GM18858 (cell line): ENCODE results near the gene CALB2.

Source experiments
- ATAC-seq: cut with Tn5 transposase; IDR thresholded peaks from one replicate; pipeline ENCODE4 v1.9.1; 2021; ENCODE audit not compliant: unreplicated experiment

CALB2 gene

DNA sequence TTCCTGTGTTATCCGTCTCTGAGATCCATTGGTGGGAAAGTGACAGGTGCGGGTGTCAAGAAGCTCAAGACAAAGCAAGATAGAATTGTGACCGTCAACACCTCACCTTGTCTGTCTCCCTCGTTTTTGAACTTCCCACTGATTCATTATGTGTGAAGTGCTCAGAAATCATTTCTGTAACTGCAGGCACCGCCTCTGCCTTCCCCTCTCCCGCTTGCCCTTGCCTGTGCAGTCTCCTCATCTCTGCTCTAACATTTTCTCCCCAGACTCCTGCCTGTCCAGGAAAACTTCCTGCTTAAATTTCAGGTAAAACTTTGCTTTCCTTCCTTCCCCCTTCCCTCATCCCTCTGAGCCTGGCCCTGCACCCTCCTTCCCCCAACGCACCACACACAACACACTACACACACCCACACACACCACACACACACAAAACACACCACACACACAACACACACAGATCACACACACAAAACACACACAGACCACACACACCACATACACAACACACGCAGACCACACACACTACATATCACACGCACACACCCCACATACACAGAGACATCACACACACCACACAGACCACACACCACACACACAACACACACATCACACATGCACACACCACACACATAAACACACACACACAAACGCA, 25.7 kb downstream of the CALB2 start:
- no peak for ATAC-seq

DNA sequence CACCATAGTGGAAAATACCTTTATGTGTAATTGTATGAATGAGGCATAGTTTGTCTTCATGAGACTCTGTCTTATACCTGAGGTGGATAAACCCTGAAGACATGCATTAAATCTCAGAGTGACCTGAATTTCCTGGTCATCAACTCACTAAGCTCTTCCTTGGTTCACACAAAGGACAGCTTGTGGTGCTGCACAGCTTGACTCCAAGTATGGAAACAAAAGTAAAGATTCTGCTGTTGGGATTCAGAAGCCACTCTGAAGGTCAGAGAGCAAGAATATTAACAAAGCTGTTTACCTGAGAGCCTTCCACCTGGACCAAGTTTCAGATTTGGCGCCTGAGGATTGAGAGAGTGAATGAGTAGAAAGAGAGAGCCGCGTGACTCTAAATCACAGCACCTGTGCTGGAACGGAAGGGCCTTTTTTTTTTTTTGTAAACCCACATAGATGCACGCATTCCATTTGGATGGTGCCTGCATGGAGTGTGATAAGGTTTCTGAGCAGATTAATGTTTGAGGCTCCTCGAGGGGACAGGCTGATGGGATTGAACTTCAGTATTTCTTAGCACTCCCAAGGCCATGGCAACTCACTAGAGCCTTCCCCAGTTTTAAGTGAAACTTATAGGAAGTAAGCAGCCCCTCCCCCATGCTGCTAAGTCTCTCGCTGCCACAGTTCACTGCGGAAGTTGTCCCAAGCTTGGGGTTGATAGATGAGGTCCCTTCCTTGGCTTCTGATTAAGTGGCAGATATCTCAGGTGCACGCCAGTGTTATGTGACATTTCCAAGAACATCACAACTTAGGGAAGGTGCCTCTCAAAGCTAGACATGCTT, 28.7 kb downstream of the CALB2 start:
- ATAC-seq = no peak

DNA sequence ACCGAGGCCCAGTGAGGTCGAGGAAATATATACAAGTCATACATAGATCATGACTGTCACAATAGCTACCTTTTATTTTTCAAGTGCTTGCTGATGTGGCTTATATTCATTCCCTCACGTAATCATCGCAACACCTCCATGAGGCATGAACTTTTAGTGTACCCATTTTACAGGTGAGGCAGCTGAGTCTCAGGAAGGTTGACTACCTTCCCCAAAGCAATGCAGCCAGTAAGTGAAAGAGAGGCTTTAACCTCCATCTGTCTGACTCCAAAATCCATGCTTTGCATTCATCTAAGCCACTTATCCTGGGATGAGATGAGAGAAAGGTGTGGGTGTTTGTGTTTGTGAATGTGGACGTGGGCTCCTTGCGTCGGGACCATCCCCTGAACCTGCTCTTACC, 30.8 kb downstream of the CALB2 start:
- ATAC-seq = no peak

DNA sequence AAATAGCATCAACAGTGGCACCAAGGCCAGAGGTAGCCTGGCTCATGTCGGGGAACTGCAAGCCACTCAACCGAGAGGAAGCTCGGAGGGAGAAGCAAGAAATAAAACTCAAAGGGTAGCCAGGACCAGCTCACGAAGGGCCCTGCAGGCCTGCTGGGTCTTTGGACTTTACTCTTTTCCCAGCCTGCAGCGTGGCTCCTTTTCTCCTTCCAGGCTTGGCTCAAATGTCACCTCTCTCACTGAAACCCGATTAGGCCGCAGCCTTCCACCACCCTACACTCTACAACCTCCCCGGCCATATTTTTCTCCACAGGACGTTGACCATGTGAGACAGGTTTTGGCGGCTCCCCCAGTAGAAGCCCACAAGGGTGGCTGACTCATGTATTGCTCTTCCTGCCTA, 38.1 kb downstream of the CALB2 start:
- no peak for ATAC-seq

DNA sequence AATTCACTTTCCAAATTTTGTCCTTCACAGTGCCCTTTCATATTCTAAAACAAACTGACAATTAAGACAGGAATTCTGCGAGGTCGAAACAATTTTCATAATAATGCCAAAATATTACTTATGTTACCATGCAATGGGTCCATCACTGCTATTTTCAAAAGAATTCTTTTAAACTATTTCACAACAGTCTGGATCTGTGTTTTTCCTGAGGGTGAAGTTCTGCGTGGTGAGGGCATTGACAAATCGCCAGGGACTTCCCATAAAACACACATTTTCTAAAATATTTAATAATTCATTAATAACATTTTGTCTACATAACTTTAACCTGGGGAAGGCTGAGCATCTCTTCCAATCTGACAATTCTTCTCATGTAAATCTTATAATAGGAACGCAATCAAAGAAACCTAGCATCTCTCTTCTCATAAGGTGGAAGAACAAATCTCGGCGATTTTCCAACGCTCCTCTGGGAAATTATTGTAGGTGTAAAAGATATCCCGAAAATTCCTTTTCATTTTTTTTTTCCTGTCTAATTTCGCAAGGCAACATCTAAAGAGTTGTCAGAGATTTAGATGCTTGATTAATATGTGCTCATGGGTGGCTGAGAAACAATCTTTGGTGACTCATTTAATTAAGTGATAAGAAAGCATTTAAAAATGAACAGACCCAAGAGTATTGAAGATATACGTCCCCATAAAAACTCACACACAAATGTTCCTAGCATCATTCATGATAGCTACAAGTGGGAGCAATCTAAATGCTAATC, 41.5 kb downstream of the CALB2 start:
- ATAC-seq = no peak

DNA sequence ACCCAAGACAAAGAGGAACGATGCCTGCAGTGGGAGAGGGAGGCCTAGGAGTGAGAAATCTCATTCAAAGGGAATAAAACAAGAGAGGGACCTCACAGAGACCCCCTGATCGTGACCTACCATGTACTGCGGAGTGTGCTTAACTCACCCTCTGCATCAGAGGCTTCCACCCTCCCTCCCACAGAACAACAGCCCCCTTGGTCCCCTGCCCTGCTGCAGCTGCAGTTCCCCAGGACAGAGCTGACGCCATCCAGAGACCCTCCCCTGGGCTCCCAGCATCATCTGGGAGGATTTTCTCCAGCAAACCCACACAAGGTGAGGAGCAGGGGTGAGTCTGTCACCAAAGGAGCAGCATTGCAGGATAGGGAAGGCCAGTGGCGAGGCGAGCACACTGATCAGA, 43.5 kb downstream of the CALB2 start:
- ATAC-seq = no peak

DNA sequence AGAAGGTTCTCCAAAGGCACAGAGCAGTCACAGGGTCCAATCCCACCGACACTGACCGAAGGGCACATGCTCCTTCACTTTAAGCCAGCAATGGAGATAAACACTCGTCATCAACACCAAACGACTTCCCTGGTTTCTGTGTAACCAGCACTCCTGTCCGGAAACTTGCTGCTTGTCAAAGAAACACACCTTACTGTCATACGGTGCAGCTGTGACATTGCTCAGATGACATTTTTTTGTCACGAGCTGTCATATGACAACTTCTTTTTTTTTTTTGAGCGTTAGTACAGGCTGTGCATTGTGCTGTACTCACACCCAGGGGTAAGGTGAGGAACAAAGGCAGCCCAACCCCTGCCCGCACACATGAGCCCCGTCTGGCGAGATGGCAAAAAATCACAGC, 44.2 kb downstream of the CALB2 start:
- ATAC-seq = no peak

DNA sequence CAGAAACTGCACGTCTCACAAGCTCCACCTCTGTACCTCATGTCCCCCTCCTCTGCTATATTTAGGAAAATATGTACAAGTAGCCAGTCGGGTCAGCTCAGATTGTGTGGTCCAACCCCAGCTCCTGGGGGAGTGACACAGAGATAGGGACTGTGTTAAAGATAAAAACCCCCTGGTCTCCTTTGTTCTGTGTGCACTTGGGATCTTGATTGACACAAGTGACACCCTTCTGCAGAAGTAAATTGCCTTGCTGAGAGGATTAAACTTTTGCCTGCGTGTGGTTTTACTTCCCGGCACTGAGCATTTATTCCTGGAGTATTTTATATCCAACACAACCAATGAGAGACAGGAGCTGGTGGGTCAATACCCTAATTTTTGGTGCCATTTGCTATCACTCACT, 45.8 kb downstream of the CALB2 start:
- ATAC-seq = no peak

DNA sequence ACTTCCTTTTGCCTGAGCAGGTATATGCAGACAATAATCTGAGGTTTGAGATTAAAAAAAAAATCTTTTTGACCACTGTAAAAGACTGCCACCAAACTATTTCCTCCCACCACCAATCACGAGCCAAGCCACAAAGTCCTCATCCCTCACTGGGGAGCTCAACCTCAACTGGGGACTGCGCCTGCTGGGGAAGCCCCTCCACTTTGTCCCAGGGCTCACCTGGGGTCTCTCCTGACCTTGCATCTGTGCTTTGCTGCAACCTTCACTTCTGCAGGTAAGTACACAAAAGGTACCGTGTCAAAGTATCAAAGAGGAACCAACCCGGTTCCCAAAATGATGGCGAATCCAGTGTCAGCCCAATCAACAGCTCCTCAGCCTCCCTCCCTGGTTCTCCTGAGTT, 47.8 kb downstream of the CALB2 start:
- no peak for ATAC-seq

DNA sequence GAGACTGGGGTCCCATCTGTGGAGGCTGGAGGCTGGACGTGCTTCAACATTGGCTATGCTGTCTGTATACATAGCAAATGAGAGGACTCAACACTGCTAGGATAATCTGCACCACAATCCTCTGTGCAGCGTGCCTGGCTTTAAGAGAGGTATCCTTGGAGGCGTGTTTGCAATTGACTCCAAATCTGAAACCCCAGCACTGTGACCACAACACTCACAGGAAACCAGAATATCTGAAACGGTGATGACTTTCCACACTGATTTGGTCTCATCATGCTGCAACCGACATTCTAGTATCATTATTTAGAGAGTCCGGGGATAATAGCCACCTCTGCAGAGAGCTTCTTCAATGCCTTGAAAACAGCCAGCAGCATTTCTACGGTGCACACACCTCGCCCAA, 48.2 kb downstream of the CALB2 start:
- ATAC-seq = no peak

DNA sequence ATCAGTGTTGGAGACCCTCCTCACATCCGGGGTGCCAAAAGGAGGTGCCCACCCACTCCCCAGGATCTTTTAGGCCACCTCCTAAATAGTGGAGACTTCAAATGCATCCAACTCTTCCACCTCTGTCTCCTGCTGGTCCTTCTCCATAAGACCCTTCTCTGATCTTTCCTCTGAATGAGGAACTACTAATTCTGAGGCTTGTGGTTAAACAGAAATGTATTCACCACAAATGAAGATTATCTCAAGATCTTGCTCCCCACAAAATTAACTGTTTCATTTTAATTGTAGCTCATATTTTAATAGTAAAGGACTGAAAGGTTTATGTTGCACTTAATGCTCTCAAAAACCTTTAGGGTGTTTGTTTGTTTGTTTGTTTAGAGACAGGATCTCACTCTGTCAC, 49.2 kb downstream of the CALB2 start:
- ATAC-seq = no peak

DNA sequence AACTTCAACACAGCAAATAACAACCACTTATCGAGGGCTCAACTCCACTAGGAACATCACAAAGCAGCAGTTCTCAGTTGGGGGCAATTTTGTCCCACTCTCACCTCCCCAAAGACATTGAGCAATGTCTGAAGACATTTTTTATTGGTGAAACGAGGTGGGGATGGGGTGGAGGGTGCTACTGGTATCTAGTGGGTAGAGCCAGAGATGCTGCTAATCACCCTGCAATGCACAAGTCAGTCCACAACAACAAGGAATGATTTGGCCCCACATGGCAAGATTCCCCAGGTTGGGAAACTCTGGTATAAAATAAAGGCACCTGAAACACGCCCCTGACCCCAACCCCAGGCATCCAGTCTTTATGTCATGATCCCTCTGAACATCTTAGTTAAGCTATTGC, 50.0 kb downstream of the CALB2 start:
- no peak for ATAC-seq

DNA sequence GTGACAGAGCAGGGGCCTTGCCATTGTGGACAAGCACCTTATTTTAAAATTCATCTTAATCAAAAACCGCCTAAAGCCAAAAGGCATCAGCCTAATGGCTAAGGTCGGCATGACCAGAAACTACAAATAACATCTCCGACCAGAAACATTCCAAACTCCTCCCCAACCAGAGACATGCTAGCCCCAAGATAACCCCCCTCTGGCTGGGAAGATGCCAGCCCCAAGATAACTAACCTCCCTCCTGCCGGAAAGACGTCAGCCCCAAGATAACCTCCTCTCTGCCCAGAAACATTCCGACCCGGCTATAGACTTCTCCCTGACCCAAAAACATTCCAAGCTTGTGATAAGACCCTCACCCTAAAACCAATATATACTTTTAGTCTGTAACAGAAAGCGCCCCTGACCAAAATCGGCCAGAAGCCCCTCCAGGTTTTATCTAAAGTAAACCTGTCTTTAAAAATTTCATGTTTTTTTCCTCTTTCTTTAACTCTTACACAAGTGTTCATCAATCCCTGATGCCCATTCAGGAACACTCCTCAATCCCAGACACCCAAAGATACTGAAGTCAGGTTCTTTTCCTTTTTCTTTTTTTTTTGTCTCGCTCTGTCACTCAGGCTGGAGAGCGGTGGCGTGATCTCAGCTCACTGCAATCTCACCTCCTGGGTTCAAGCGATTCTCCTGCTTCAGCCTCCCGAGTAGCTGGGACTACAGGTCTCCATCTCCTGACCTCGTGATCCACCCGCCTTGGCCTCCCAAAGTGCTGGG, 50.7 kb downstream of the CALB2 start:
- ATAC-seq = no peak

DNA sequence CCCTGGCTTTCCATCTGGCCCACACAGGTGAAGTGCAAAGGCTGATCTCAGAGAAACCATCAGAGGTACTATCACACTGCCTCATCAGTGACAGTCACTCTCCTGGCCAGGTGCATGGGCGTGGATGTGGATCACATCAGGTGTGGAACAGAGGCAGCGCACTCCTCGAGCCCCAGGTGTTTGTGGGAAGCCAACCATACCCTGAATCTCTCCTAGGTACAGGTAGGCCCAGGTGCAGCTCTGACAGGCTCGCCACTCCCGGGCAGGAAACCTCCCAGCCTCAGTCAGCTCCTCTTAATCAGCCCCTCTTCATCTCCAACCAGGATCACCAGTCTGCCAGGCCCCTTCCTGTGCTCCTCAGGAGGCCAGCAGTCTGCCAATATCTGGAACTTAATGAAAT, 51.6 kb downstream of the CALB2 start:
- ATAC-seq = no peak

DNA sequence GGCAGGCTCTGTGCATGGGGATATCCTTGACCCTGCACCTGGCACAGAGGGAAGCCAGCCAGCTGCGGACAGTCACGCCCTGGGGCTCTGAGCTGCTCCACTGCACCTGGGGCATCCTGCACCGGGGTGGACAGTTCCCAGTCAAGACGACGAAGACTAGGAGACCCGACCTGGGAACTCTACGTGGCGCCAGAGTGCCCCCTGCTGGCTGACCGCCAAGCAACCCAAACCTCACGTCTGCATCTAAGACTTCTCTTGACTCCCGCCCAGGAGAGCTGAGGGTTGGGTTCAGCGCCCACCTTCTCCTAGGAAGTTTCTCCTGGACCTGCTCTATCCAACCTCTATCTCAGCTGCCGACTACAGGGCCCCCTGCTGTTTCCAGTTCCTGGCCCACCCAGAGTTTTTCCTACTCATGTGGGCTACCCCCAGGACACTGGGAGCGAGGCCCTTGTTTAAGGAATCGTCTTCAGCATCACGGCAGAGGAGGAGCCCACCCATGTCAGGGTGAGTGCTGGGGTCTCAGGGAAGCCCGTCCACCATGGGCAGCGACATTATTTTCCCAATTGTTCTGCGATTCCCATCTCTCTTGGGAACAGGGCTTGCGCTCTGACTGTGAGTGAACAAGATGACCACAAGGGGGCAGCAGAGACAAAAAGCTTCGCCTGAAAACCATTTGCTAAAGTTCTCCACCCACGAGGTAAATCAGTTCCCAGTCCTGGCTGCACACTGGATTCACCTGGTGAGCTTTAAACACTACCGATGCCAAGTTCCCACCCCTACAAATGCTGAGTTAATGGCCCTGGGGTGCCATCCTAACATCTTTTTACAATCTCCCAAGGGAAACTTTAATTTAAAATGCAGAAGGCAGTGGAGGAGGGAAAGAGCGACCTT, 54.0 kb downstream of the CALB2 start:
- no peak for ATAC-seq

DNA sequence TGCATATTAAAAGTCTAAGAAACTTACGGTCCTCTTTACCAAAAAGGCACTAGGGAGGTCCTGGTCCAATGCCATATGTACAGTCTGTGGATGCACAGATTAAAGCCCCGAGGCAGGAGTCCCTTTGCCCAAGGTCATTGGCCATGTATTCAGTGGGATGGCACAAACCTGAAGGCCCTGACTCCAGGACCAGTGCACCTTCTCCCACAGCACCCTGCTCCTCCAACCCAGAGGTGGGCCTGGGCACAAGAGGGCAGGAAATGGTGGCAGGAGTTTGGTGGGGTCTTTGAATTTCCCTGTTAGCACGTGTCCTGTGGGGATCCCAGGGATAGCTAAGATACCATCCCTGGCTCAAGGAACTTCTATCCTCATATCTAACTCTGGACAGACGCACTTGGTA, 54.8 kb downstream of the CALB2 start:
- no peak for ATAC-seq

DNA sequence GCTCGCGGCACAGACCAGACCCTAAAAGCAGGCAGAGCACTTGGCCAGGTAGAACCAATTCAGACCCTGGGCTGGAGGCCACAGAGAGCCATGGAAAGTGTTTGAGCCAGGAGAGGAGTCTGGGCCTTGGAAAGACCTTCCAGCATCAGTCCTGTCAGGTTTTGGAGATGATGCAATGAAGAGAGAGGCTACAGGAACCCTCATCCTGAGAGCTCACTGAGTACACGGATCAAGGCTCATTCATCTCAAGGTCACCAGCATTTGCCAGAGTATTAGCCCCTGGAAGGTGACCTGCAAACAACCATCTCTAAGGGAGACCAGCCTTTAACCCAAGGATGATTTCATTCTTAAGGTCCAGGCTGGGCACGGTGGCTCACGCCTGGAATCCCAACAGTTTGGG, 55.5 kb downstream of the CALB2 start:
- no peak for ATAC-seq

DNA sequence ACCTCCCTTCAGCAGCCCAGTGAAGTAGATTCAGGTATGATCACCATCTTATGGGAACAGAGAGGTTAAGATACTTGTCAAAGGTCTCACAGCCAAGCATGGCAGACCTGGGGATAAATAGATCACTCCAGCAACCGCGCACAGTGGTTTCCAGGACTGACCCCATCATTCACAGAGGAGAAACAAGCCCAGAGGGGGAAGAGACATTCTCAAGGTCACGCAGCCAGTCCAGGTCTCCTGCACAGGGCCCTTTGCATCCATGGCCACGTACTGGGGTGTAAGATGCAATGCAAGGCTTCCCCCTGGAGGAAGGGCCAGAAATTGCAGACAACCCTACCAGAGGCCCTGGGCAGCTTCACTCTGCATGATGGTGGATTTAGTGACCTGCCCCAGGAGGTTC, 63.4 kb downstream of the CALB2 start:
- ATAC-seq = no peak

DNA sequence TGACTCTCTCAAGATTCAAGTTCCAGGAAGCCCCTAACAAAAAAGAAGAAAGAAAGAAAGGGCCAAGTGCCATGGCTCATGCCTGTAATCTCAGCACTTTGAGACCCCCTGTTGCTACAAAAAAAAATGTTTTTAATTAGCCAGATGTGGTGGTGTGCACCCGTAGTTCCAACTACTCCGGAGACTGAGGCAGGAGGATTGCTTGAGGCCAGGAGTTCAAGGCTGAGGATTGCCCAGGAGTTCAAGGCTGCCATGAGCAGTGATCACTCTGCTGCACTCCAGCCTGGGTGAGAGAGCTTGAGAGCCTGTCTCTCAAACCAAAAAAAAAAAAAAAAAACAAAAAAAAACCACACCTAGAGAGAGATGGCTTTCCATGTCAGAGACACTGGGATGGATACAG, 64.5 kb downstream of the CALB2 start:
- no peak for ATAC-seq

DNA sequence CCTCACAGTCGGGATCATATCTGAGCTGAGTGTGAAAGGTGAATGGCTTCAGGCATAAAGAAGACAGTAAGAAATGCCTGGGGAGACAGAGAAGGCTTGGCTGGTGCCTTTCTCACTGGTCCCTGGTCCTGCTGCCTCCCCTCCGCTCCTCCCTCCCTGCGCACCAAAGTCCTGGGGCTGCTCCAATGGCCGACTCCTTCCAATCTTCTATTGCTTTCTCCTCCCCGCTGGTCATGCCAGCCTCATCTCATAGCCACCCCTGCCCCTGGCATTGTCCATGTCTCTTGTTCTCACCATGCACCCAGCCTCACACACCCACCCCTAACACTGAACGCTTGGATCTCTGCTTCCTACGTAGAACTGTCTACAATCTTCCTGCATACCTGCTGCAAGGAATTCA, 65.3 kb downstream of the CALB2 start:
- ATAC-seq = no peak
